GM12892 (cell line): Measurements from ENCODE around the gene SUSD4.

ENCODE experiments used
- POLR2AphosphoS5 ChIP-seq: IDR thresholded peaks from 2 replicates; pipeline ENCODE4 v1.6.1; 2011; ENCODE audit warnings: low read depth, low read length, control low read depth
- TAF1 ChIP-seq: IDR thresholded peaks from 2 replicates; pipeline ENCODE4 v1.6.1; 2011; ENCODE audit warnings: low read depth, mild to moderate bottlenecking, control low read depth, low read length, borderline replicate concordance

GRCh38 chr1:223180731-223181321 is 183.2 kb downstream of the SUSD4 start:
- TF ChIP-seq TAF1, result no peak
- no peak for TF ChIP-seq POLR2AphosphoS5
